K562 (cell line): ENCODE data around the gene SEC11A.

Source experiments
- ATF2 ChIP-seq: sonication (generic); formaldehyde crosslinking; IDR thresholded peaks from 2 replicates; pipeline ENCODE4 v1.8.1; 2022; ENCODE audit warnings: missing genetic modification reagents
- CBFB ChIP-seq: sonication (generic); formaldehyde crosslinking; IDR thresholded peaks from 2 replicates; pipeline ENCODE4 v1.4.0; 2020; ENCODE audit warnings: mild to moderate bottlenecking, missing genetic modification reagents
- CEBPB ChIP-seq: fragments of 450-650 bp; IDR thresholded peaks from 2 replicates; pipeline ENCODE4 v1.6.1; 2016; ENCODE audit warnings: missing genetic modification characterization, missing compliant biosample characterization
- EP300 ChIP-seq: IDR thresholded peaks from 2 replicates; pipeline ENCODE4 v1.6.1; 2012; ENCODE audit warnings: low read length, improper control_type of control experiment
- EZH2 ChIP-seq: IDR thresholded peaks from 2 replicates; pipeline ENCODE4 v1.6.1; 2012; ENCODE audit warnings: low read depth, mild to moderate bottlenecking, inconsistent platforms, low read length, borderline replicate concordance
- JUND ChIP-seq, 2 experiments: IDR thresholded peaks; 2 replicates in 1 of 2; 3 replicates in 1 of 2; pipeline ENCODE4 v1.6.1; 2011; ENCODE audit warnings: borderline replicate concordance in 2 of 2, low read depth in 2 of 2, low read length in 2 of 2, improper control_type of control experiment in 1 of 2, missing biosample characterization in 1 of 2, missing genetic modification characterization in 1 of 2, missing genetic modification reagents in 1 of 2
- MNT ChIP-seq, 2 experiments: fragments of 450-650 bp; conservative IDR thresholded peaks; 2 replicates each; pipeline ENCODE4 v1.6.1; 2017; ENCODE audit warnings: mild to moderate bottlenecking in 2 of 2, moderate library complexity in 2 of 2
- PBX2 ChIP-seq, 2 experiments: IDR thresholded peaks in 1 of 2; conservative IDR thresholded peaks in 1 of 2; 2 replicates each; pipeline ENCODE4 v1.6.1; 2016; ENCODE audit warnings: low read depth in 2 of 2, mild to moderate bottlenecking in 1 of 2, missing compliant biosample characterization in 1 of 2, missing genetic modification characterization in 1 of 2, moderate library complexity in 1 of 2
- RREB1 ChIP-seq: fragments of 250-450 bp; sonication (Bioruptor Pico); IDR thresholded peaks from 2 replicates; pipeline ENCODE4 v1.4.0; 2020
- TBP ChIP-seq: optimal IDR thresholded peaks from 2 replicates; pipeline ENCODE3; 2011; ENCODE audit warnings: low read depth, low read length, improper control_type of control experiment
- ZNF274 ChIP-seq: IDR thresholded peaks from 2 replicates; pipeline ENCODE4 v1.6.1; 2011; ENCODE audit warnings: low read depth, mild to moderate bottlenecking, low read length, moderate library complexity, borderline replicate concordance
- ZNF707 ChIP-seq: fragments of 250-450 bp; sonication (Bioruptor Pico); conservative IDR thresholded peaks from 2 replicates; pipeline ENCODE4 v1.8.0; 2022; ENCODE audit warnings: inconsistent platforms, mild to moderate bottlenecking, moderate library complexity
- TF ChIP-seq, protein P1 (sequence below), 2 experiments: fragments of 450-650 bp; IDR thresholded peaks; 2 replicates each; pipeline ENCODE4 v1.6.1; 2018; ENCODE audit warnings: mild to moderate bottlenecking in 2 of 2, low read depth in 1 of 2; ENCODE audit not compliant: partially characterized antibody in 2 of 2

- TF ChIP-seq MNT (conservative IDR thresholded peaks at IDR 0.05) (no peak), ZNF707 (CRISPR knock-in tag) (no peak), TBP (no peak), RREB1 (CRISPR knock-in tag) (no peak), ATF2 (CRISPR knock-in tag) (no peak), EP300 (no peak), CEBPB (no peak), EZH2 (no peak), ZNF274 (no peak), JUND (IDR thresholded peaks at IDR 0.05; ENCODE audit: borderline replicate concordance, low read depth, low read length) (no peak), JUND (tag; IDR thresholded peaks at IDR 0.05; ENCODE audit: borderline replicate concordance, low read depth, low read length) (no peak), PBX2 (CRISPR knock-in tag; IDR thresholded peaks at IDR 0.05; ENCODE audit: low read depth) (no peak), PBX2 (tag; conservative IDR thresholded peaks at IDR 0.05; ENCODE audit: low read depth) (no peak), CBFB (CRISPR knock-in tag) (no peak)
- TF ChIP-seq, protein P1, sequence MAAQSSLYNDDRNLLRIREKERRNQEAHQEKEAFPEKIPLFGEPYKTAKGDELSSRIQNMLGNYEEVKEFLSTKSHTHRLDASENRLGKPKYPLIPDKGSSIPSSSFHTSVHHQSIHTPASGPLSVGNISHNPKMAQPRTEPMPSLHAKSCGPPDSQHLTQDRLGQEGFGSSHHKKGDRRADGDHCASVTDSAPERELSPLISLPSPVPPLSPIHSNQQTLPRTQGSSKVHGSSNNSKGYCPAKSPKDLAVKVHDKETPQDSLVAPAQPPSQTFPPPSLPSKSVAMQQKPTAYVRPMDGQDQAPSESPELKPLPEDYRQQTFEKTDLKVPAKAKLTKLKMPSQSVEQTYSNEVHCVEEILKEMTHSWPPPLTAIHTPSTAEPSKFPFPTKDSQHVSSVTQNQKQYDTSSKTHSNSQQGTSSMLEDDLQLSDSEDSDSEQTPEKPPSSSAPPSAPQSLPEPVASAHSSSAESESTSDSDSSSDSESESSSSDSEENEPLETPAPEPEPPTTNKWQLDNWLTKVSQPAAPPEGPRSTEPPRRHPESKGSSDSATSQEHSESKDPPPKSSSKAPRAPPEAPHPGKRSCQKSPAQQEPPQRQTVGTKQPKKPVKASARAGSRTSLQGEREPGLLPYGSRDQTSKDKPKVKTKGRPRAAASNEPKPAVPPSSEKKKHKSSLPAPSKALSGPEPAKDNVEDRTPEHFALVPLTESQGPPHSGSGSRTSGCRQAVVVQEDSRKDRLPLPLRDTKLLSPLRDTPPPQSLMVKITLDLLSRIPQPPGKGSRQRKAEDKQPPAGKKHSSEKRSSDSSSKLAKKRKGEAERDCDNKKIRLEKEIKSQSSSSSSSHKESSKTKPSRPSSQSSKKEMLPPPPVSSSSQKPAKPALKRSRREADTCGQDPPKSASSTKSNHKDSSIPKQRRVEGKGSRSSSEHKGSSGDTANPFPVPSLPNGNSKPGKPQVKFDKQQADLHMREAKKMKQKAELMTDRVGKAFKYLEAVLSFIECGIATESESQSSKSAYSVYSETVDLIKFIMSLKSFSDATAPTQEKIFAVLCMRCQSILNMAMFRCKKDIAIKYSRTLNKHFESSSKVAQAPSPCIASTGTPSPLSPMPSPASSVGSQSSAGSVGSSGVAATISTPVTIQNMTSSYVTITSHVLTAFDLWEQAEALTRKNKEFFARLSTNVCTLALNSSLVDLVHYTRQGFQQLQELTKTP (IDR thresholded peaks at IDR 0.05; ENCODE audit: low read depth in 1 of 2, partially characterized antibody in 2 of 2): no peak
Observed at GRCh38 chr15:84699538-84700191, 16.3 kb downstream of the SEC11A start.
